Measurements from ENCODE around the gene MYL7. TPM values are rescaled to one million over a fixed set of nuclear protein-coding genes. Genes with fewer than 3 reads are reported as not detected.

MYL7 gene
- total RNA-seq, 1 donor from 2014 or later, result not detected

- DNase-seq (ENCODE audit: low read depth), result no peak
- FAIRE-seq, result no peak
- H3K4me3 ChIP-seq (ENCODE audit: low read depth, low read length), result no peak overlapping the region
- peaks cover 1% of the 10 kb centered on the region for H3K36me3 ChIP-seq (ENCODE audit: control insufficient read depth, insufficient read depth, low read length)
- H3K27me3 ChIP-seq (ENCODE audit: control insufficient read depth, insufficient read depth, low read length), result no peaks in the 10 kb centered on the region
- TF ChIP-seq CTCF (IDR thresholded peaks at IDR 0.05; ENCODE audit: insufficient read depth, low read length, severe bottlenecking), result no peak
Observed at GRCh38 chr7:44109991-44110390, 31.1 kb downstream of the MYL7 start.

GRCh38 chr7:44108768-44109750, 32.1 kb downstream of the MYL7 start:
- no peak for TF ChIP-seq CTCF (IDR thresholded peaks at IDR 0.05; ENCODE audit: insufficient read depth, low read length, severe bottlenecking)
- no peak for FAIRE-seq
- Histone ChIP-seq H3K27me3 (ENCODE audit: control insufficient read depth, insufficient read depth, low read length) (no peaks in the 10 kb centered on the region), H3K36me3 (ENCODE audit: control insufficient read depth, insufficient read depth, low read length) (no peaks in the 10 kb centered on the region), H3K4me3 (ENCODE audit: low read depth, low read length) (no peak overlapping the region)
- no peak for DNase-seq (ENCODE audit: low read depth)

GRCh38 chr7:44107961-44108767, 33.0 kb downstream of the MYL7 start:
- TF ChIP-seq CTCF (IDR thresholded peaks at IDR 0.05; ENCODE audit: insufficient read depth, low read length, severe bottlenecking), result no peak
- Histone ChIP-seq H3K36me3 (ENCODE audit: control insufficient read depth, insufficient read depth, low read length) (no peaks in the 10 kb centered on the region), H3K27me3 (ENCODE audit: control insufficient read depth, insufficient read depth, low read length) (no peaks in the 10 kb centered on the region), H3K4me3 (ENCODE audit: low read depth, low read length) (no peak overlapping the region)
- FAIRE-seq (no peak), DNase-seq (ENCODE audit: low read depth) (no peak)

GRCh38 chr7:44107116-44107960, 33.8 kb downstream of the MYL7 start:
- FAIRE-seq (no peak), DNase-seq (ENCODE audit: low read depth) (no peak)
- no peaks in the 10 kb centered on the region for H3K36me3 ChIP-seq (ENCODE audit: control insufficient read depth, insufficient read depth, low read length)
- H3K27me3 ChIP-seq (ENCODE audit: control insufficient read depth, insufficient read depth, low read length), result no peaks in the 10 kb centered on the region
- TF ChIP-seq CTCF (IDR thresholded peaks at IDR 0.05; ENCODE audit: insufficient read depth, low read length, severe bottlenecking), result no peak
- no peak overlapping the region for H3K4me3 ChIP-seq (ENCODE audit: low read depth, low read length)

GRCh38 chr7:44106311-44107065, 34.6 kb downstream of the MYL7 start:
- no peaks in the 10 kb centered on the region for H3K27me3 ChIP-seq (ENCODE audit: control insufficient read depth, insufficient read depth, low read length)
- FAIRE-seq (no peak), DNase-seq (ENCODE audit: low read depth) (no peak)
- no peak overlapping the region for H3K4me3 ChIP-seq (ENCODE audit: low read depth, low read length)
- no peak for TF ChIP-seq CTCF (IDR thresholded peaks at IDR 0.05; ENCODE audit: insufficient read depth, low read length, severe bottlenecking)
- H3K36me3 ChIP-seq (ENCODE audit: control insufficient read depth, insufficient read depth, low read length), result no peaks in the 10 kb centered on the region
